Measurements from ENCODE around the gene PANX1.

PANX1 gene

GRCh38 chr11:94183251-94183885, 54.7 kb downstream of the PANX1 start:
- peaks cover 4% of the 10 kb centered on the region for H3K36me3 ChIP-seq (ENCODE audit: control insufficient read depth, low read length)
- H3K4me1 ChIP-seq (ENCODE audit: control insufficient read depth, low read length), result no peaks in the 10 kb centered on the region
- H3K79me2 ChIP-seq (ENCODE audit: control insufficient read depth, low read length), result no peaks in the 10 kb centered on the region
- H3K27ac ChIP-seq (ENCODE audit: low read depth, low read length), result no peak overlapping the region
- H3K9me2 ChIP-seq (replicated peaks; ENCODE audit: control insufficient read depth, low read length), result no peaks in the 10 kb centered on the region
- TF ChIP-seq EZH2phosphoT487 (IDR thresholded peaks at IDR 0.05; ENCODE audit: borderline replicate concordance, low read length) (no peak), CTCF (IDR thresholded peaks at IDR 0.05; ENCODE audit: low read depth, low read length, poor library complexity, severe bottlenecking) (no peak)
- H3K4me2 ChIP-seq (ENCODE audit: low read length), result no peak overlapping the region
- no peaks in the 10 kb centered on the region for H4K20me1 ChIP-seq (ENCODE audit: control insufficient read depth, insufficient read depth, low read depth, low read length)
- no peaks in the 10 kb centered on the region for H3K27me3 ChIP-seq (ENCODE audit: control insufficient read depth, low read length)
- no peaks in the 10 kb centered on the region for H3K9me3 ChIP-seq (ENCODE audit: control insufficient read depth, insufficient read depth, low read length)
- no peaks in the 10 kb centered on the region for H3F3A ChIP-seq (ENCODE audit: control insufficient read depth, insufficient read depth)
- H3K4me3 ChIP-seq (ENCODE audit: low read length), result no peak overlapping the region

GRCh38 chr11:94183886-94184264, 55.2 kb downstream of the PANX1 start:
- Histone ChIP-seq H3K27me3 (ENCODE audit: control insufficient read depth, low read length) (no peaks in the 10 kb centered on the region), H3K9me2 (replicated peaks; ENCODE audit: control insufficient read depth, low read length) (no peaks in the 10 kb centered on the region), H3K27ac (ENCODE audit: low read depth, low read length) (no peak overlapping the region), H3K4me1 (ENCODE audit: control insufficient read depth, low read length) (no peaks in the 10 kb centered on the region), H3K9me3 (ENCODE audit: control insufficient read depth, insufficient read depth, low read length) (no peaks in the 10 kb centered on the region), H3K4me3 (ENCODE audit: low read length) (no peak overlapping the region), H3K4me2 (ENCODE audit: low read length) (0 out of 2 replicates have a peak overlapping the region, but pooled peaks have one; percentile 17), H4K20me1 (ENCODE audit: control insufficient read depth, insufficient read depth, low read depth, low read length) (no peaks in the 10 kb centered on the region), H3K79me2 (ENCODE audit: control insufficient read depth, low read length) (no peaks in the 10 kb centered on the region), H3F3A (ENCODE audit: control insufficient read depth, insufficient read depth) (no peaks in the 10 kb centered on the region), H3K36me3 (ENCODE audit: control insufficient read depth, low read length) (peaks cover 4% of the 10 kb centered on the region)
- TF ChIP-seq CTCF (IDR thresholded peaks at IDR 0.05; ENCODE audit: low read depth, low read length, poor library complexity, severe bottlenecking) (peak; percentile 91), EZH2phosphoT487 (IDR thresholded peaks at IDR 0.05; ENCODE audit: borderline replicate concordance, low read length) (no peak)

GRCh38 chr11:94184362-94184761, 55.7 kb downstream of the PANX1 start:
- no peaks in the 10 kb centered on the region for H3K79me2 ChIP-seq (ENCODE audit: control insufficient read depth, low read length)
- no peak overlapping the region for H3K4me3 ChIP-seq (ENCODE audit: low read length)
- H3K9me2 ChIP-seq (replicated peaks; ENCODE audit: control insufficient read depth, low read length), result no peaks in the 10 kb centered on the region
- no peaks in the 10 kb centered on the region for H4K20me1 ChIP-seq (ENCODE audit: control insufficient read depth, insufficient read depth, low read depth, low read length)
- no peaks in the 10 kb centered on the region for H3K4me1 ChIP-seq (ENCODE audit: control insufficient read depth, low read length)
- H3K27ac ChIP-seq (ENCODE audit: low read depth, low read length), result no peak overlapping the region
- no peaks in the 10 kb centered on the region for H3F3A ChIP-seq (ENCODE audit: control insufficient read depth, insufficient read depth)
- H3K27me3 ChIP-seq (ENCODE audit: control insufficient read depth, low read length), result no peaks in the 10 kb centered on the region
- H3K9me3 ChIP-seq (ENCODE audit: control insufficient read depth, insufficient read depth, low read length), result no peaks in the 10 kb centered on the region
- peaks cover 4% of the 10 kb centered on the region for H3K36me3 ChIP-seq (ENCODE audit: control insufficient read depth, low read length)
- no peak for TF ChIP-seq EZH2phosphoT487 (IDR thresholded peaks at IDR 0.05; ENCODE audit: borderline replicate concordance, low read length)
- no peak for TF ChIP-seq CTCF (IDR thresholded peaks at IDR 0.05; ENCODE audit: low read depth, low read length, poor library complexity, severe bottlenecking)
- H3K4me2 ChIP-seq (ENCODE audit: low read length), result no peak overlapping the region

Measured in DOHH2 (cell line).